ENCODE measurements around the gene NCOA5. TPM values are rescaled to one million over a fixed set of nuclear protein-coding genes. Genes with fewer than 3 reads are reported as not detected.

NCOA5 gene
- total and polyA plus RNA-seq, 2 donors from 2014 or later: 15.4 to 28.3 TPM

- Histone ChIP-seq H3K4me3 (ENCODE audit: low read length in 3 of 3) (no peak overlapping the region), H3K9me3 (ENCODE audit: control insufficient read depth in 2 of 3, insufficient read depth in 1 of 3, low read length in 3 of 3) (no peaks in the 10 kb centered on the region), H3K9ac (ENCODE audit: low read length in 3 of 3) (no peak overlapping the region), H3K36me3 (ENCODE audit: control insufficient read depth in 2 of 3, insufficient read depth in 3 of 3, low read length in 3 of 3) (peaks cover 1 to 16% (median 2%) of the 10 kb centered on the region in 3 donors), H3K27me3 (ENCODE audit: control insufficient read depth, insufficient read depth, low read length) (peaks cover 3% of the 10 kb centered on the region), H3K27ac (ENCODE audit: low read depth in 2 of 2, low read length in 2 of 2) (no peak overlapping the region), H3K4me1 (ENCODE audit: control insufficient read depth in 2 of 3, insufficient read depth in 2 of 3, low read depth in 1 of 3, low read length in 3 of 3) (peaks cover 0 to 5% (median 0%) of the 10 kb centered on the region in 3 donors)
- no peak for FAIRE-seq
- peak in 4 of 5 donors; percentile 74 to 89 (median 82) for DNase-seq
- TF ChIP-seq CTCF (IDR thresholded peaks at IDR 0.05; ENCODE audit: borderline replicate concordance, extremely low read depth, insufficient read depth): no peak
- intact Hi-C loops (cut with DNase I): no loop called here
Measured at GRCh38 chr20:46056970-46057855, 32.5 kb downstream of the NCOA5 start.

GRCh38 chr20:46056027-46056833, 33.5 kb downstream of the NCOA5 start:
- intact Hi-C loops (cut with DNase I): no loop called here
- no peak overlapping the region for H3K4me3 ChIP-seq (ENCODE audit: low read length in 3 of 3)
- H3K4me1 ChIP-seq (ENCODE audit: control insufficient read depth in 2 of 3, insufficient read depth in 2 of 3, low read depth in 1 of 3, low read length in 3 of 3): peaks cover 0 to 5% (median 0%) of the 10 kb centered on the region in 3 donors
- FAIRE-seq: no peak
- peaks cover 3% of the 10 kb centered on the region for H3K27me3 ChIP-seq (ENCODE audit: control insufficient read depth, insufficient read depth, low read length)
- H3K36me3 ChIP-seq (ENCODE audit: control insufficient read depth in 2 of 3, insufficient read depth in 3 of 3, low read length in 3 of 3): peaks cover 0 to 9% (median 2%) of the 10 kb centered on the region in 3 donors
- no peaks in the 10 kb centered on the region for H3K9me3 ChIP-seq (ENCODE audit: control insufficient read depth in 2 of 3, insufficient read depth in 1 of 3, low read length in 3 of 3)
- no peak for DNase-seq
- no peak overlapping the region for H3K27ac ChIP-seq (ENCODE audit: low read depth in 2 of 2, low read length in 2 of 2)
- no peak for TF ChIP-seq CTCF (IDR thresholded peaks at IDR 0.05; ENCODE audit: borderline replicate concordance, extremely low read depth, insufficient read depth)
- no peak overlapping the region for H3K9ac ChIP-seq (ENCODE audit: low read length in 3 of 3)

GRCh38 chr20:46055269-46055668, 34.5 kb downstream of the NCOA5 start:
- no peak overlapping the region for H3K4me3 ChIP-seq (ENCODE audit: low read length in 3 of 3)
- H3K27me3 ChIP-seq (ENCODE audit: control insufficient read depth, insufficient read depth, low read length): peaks cover 3% of the 10 kb centered on the region
- TF ChIP-seq CTCF (IDR thresholded peaks at IDR 0.05; ENCODE audit: borderline replicate concordance, extremely low read depth, insufficient read depth): no peak
- no peaks in the 10 kb centered on the region for H3K36me3 ChIP-seq (ENCODE audit: control insufficient read depth in 2 of 3, insufficient read depth in 3 of 3, low read length in 3 of 3)
- H3K9me3 ChIP-seq (ENCODE audit: control insufficient read depth in 2 of 3, insufficient read depth in 1 of 3, low read length in 3 of 3): no peaks in the 10 kb centered on the region
- no peak overlapping the region for H3K9ac ChIP-seq (ENCODE audit: low read length in 3 of 3)
- H3K4me1 ChIP-seq (ENCODE audit: control insufficient read depth in 2 of 3, insufficient read depth in 2 of 3, low read depth in 1 of 3, low read length in 3 of 3): peaks cover 0 to 5% (median 0%) of the 10 kb centered on the region in 3 donors
- DNase-seq (no peak), FAIRE-seq (no peak)
- intact Hi-C loops (cut with DNase I): no loop called here
- no peak overlapping the region for H3K27ac ChIP-seq (ENCODE audit: low read depth in 2 of 2, low read length in 2 of 2)

All from kidney (tissue), 14 donors.